Loucy (cell line): ENCODE results near the gene GPR17.
A peak's percentile ranks its signal among the peaks of the same experiment; 100 is the strongest.

ENCODE experiments used
- H2AFZ ChIP-seq: fragments of 200-600 bp; sonication (generic); 2 replicates; pipeline ENCODE4 v1.6.0; 2016; ENCODE audit warnings: antibody characterized with exemption, mild to moderate bottlenecking, low read length, moderate library complexity
- H3F3A ChIP-seq: fragments of 200-600 bp; 2 replicates; pipeline ENCODE4 v1.6.0; 2016; ENCODE audit warnings: antibody characterized with exemption, low read depth, mild to moderate bottlenecking
- H3K27me3 ChIP-seq: fragments of 200-600 bp; sonication (generic); 2 replicates; pipeline ENCODE4 v1.6.1; 2014; ENCODE audit warnings: low read length, mild to moderate bottlenecking; ENCODE audit not compliant: insufficient read depth, poor library complexity, severe bottlenecking
- H3K36me3 ChIP-seq: fragments of 200-600 bp; sonication (generic); 2 replicates; pipeline ENCODE4 v1.6.1; 2016; ENCODE audit warnings: low read length; ENCODE audit not compliant: insufficient read depth
- H3K4me1 ChIP-seq: fragments of 200-600 bp; sonication (generic); 2 replicates; pipeline ENCODE4 v1.5.1; 2014; ENCODE audit warnings: low read length, mild to moderate bottlenecking; ENCODE audit not compliant: insufficient read depth, poor library complexity, severe bottlenecking
- H3K4me2 ChIP-seq: fragments of 200-600 bp; sonication (generic); 2 replicates; pipeline ENCODE4 v1.6.0; 2014; ENCODE audit warnings: antibody characterized with exemption, low read length, low read depth, mild to moderate bottlenecking; ENCODE audit not compliant: poor library complexity, severe bottlenecking
- H3K4me3 ChIP-seq: fragments of 200-600 bp; sonication (generic); 2 replicates; pipeline ENCODE4 v1.5.1; 2014; ENCODE audit warnings: low read length, mild to moderate bottlenecking, mixed read lengths; ENCODE audit not compliant: poor library complexity, severe bottlenecking
- H3K79me2 ChIP-seq: fragments of 200-600 bp; sonication (generic); 2 replicates; pipeline ENCODE4 v1.6.1; 2014; ENCODE audit warnings: low read length; ENCODE audit not compliant: insufficient read depth
- H3K9ac ChIP-seq: fragments of 200-600 bp; sonication (generic); 2 replicates; pipeline ENCODE4 v1.6.0; 2014; ENCODE audit warnings: mild to moderate bottlenecking, low read depth, low read length, moderate library complexity; ENCODE audit not compliant: poor library complexity, severe bottlenecking
- H3K9me2 ChIP-seq: fragments of 200-600 bp; sonication (generic); replicated peaks from 2 replicates; pipeline ENCODE4 v1.6.1; 2016; ENCODE audit warnings: low read depth, low read length, mixed read lengths
- H3K9me3 ChIP-seq: fragments of 200-600 bp; sonication (generic); 2 replicates; pipeline ENCODE4 v1.6.1; 2014; ENCODE audit warnings: mild to moderate bottlenecking, antibody characterized with exemption, low read length, low read depth; ENCODE audit not compliant: insufficient read depth
- H4K20me1 ChIP-seq: fragments of 200-600 bp; sonication (generic); 2 replicates; pipeline ENCODE4 v1.6.0; 2014; ENCODE audit warnings: antibody characterized with exemption, low read length, mild to moderate bottlenecking; ENCODE audit not compliant: insufficient read depth, poor library complexity, severe bottlenecking
- CTCF ChIP-seq: fragments of 200-600 bp; sonication (generic); conservative IDR thresholded peaks from 2 replicates; pipeline ENCODE4 v1.5.1; 2014; ENCODE audit warnings: mild to moderate bottlenecking, antibody characterized with exemption, low read length
- EZH2phosphoT487 ChIP-seq: fragments of 200-600 bp; IDR thresholded peaks from 2 replicates; pipeline ENCODE4 v1.6.1; 2018; ENCODE audit warnings: antibody characterized with exemption, mild to moderate bottlenecking, moderate library complexity, borderline replicate concordance

The GPR17 gene

GRCh38 chr2:127648321-127648720, 2.4 kb downstream of the GPR17 start:
- Histone ChIP-seq H3K4me2 (no peak overlapping the region), H2AFZ (no peak overlapping the region), H3K9me2 (no peaks in the 10 kb centered on the region), H4K20me1 (no peaks in the 10 kb centered on the region), H3K27me3 (no peaks in the 10 kb centered on the region), H3K36me3 (no peaks in the 10 kb centered on the region), H3K9ac (no peak overlapping the region), H3F3A (no peaks in the 10 kb centered on the region), H3K79me2 (no peaks in the 10 kb centered on the region), H3K4me1 (peaks cover 30% of the 10 kb centered on the region), H3K9me3 (no peaks in the 10 kb centered on the region), H3K4me3 (no peak overlapping the region)
- TF ChIP-seq EZH2phosphoT487 (no peak), CTCF (no peak)

GRCh38 chr2:127649100-127649611, 3.2 kb downstream of the GPR17 start:
- H3K27me3 ChIP-seq: no peaks in the 10 kb centered on the region
- no peak overlapping the region for H3K4me3 ChIP-seq
- peak overlapping the region; percentile 81 for H2AFZ ChIP-seq
- peaks cover 24% of the 10 kb centered on the region for H3K4me1 ChIP-seq
- H3K9me2 ChIP-seq: no peaks in the 10 kb centered on the region
- H4K20me1 ChIP-seq: no peaks in the 10 kb centered on the region
- H3K4me2 ChIP-seq: peak overlapping the region; percentile 41
- peak overlapping the region; percentile 54 for H3K9ac ChIP-seq
- H3K79me2 ChIP-seq: no peaks in the 10 kb centered on the region
- H3K9me3 ChIP-seq: no peaks in the 10 kb centered on the region
- no peaks in the 10 kb centered on the region for H3F3A ChIP-seq
- no peaks in the 10 kb centered on the region for H3K36me3 ChIP-seq
- no peak for TF ChIP-seq CTCF
- TF ChIP-seq EZH2phosphoT487: no peak

GRCh38 chr2:127649684-127650040, 3.7 kb downstream of the GPR17 start:
- Histone ChIP-seq H3K9me2 (no peaks in the 10 kb centered on the region), H3F3A (no peaks in the 10 kb centered on the region), H3K79me2 (no peaks in the 10 kb centered on the region), H3K4me1 (peaks cover 22% of the 10 kb centered on the region), H3K9ac (peak overlapping the region; percentile 54), H3K36me3 (no peaks in the 10 kb centered on the region), H3K9me3 (no peaks in the 10 kb centered on the region), H3K27me3 (no peaks in the 10 kb centered on the region), H3K4me3 (no peak overlapping the region), H4K20me1 (no peaks in the 10 kb centered on the region), H2AFZ (peak overlapping the region; percentile 81), H3K4me2 (peak overlapping the region; percentile 41)
- TF ChIP-seq EZH2phosphoT487 (no peak), CTCF (peak; percentile 89)
